NCI-H146 treated with DMSO at 0.1 percent for 48 hours (cell line): Measurements from ENCODE around the gene RENBP.
A peak's percentile ranks its signal among the peaks of the same experiment; 100 is the strongest.

ENCODE experiments used
- DNase-seq: peaks from one replicate; lab custom pipeline; 2025; ENCODE audit not compliant: unreplicated experiment; lab: John Stamatoyannopoulos, UW

Gene RENBP

DNA sequence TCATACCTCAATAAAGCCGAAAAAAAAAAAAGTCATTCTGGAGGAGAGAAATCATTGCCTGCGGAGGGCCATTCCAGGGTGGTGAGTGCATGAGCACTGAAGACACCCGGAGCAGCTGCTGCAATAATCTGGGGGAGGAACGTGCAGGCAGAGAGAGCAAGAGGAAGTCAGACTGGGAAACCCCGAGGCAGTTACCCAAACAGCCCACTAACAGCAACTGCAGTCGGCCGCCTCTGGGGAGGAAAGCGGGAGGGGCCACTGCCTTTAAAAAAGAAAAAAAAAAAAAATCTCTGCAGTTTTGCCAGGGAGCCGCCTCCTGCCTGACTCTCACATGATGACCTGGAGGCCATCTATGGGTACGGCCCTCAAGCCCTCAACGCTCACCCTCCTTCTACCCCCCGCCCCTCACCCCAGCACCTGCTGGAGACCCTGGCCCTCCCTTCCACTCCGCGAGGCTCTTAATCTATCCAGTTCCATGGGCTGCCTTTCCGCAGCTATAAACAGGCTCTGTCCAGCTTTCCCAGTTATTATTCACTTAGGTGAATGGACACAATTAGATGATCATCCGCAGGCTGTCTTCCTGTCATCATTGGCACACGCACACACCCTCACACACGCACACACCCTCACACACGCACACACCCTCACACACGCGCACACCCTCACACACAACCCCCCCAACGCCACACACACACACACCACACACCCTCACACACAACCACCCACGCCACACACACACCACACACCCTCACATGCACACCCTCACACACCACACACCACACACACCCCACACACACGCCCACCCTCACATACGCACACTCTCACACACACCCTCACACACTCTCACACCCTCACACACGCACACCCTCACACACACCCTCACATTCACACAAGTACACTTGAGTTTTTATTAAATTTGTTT lies 43.4 kb downstream of the RENBP start:
- peak; percentile 54 for DNase-seq

DNA sequence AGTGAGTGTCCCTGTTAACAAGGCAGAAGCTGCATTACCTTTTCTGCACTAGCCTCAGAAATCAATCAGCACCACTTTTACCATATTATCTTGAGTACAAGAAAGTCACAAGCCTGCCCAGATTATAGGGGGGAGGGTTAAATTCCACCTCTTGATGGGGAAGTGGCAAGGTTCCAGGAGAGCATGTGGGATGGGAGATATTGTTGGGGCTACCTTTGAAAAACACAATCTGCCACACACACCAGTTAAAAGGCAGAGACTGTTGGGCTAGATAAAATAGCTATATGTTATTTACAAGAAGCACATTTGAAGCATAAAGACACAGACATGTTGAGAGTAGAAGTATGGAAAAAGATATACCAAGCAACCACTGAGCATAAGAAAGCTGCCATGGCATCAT lies 46.5 kb downstream of the RENBP start:
- no peak for DNase-seq

DNA sequence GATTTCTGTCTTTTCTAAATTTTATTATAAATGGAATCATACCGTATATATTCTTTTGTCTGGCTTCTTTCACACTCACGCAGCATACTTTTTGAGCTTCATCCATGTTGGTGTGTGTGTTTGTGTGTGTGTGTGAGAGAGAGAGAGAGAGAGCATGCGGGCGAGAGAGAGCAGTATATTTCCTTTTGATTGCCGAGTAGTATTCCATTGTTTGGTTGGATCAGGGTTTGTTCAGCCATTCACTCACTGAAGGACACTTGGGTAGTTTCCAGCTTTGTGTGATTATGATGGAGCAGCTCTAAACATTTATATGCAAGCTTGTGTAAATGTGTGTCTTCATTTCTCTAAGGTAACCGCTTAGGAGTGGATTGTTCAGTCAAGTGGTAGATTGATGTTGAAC lies 55.3 kb downstream of the RENBP start:
- no peak for DNase-seq

DNA sequence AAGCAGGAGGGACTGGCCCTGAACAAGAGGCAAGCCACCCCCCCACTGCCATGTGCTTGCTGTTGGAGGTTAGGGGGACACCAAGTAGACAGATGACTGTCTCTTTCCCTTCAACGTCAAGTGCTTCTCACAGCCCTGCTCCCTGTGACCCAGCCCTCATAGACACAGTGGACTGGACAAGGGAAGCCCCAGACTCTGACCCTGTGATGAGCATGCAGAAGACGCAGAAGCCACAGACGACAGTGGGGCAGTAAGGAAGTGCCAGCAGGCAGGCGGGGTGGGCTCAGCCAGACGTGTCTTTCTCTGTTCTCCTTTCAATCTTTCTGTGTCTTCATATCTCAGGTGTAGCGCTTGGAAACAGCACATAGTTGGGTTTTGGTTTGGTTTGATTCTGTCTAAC lies 56.1 kb downstream of the RENBP start:
- DNase-seq, result no peak

DNA sequence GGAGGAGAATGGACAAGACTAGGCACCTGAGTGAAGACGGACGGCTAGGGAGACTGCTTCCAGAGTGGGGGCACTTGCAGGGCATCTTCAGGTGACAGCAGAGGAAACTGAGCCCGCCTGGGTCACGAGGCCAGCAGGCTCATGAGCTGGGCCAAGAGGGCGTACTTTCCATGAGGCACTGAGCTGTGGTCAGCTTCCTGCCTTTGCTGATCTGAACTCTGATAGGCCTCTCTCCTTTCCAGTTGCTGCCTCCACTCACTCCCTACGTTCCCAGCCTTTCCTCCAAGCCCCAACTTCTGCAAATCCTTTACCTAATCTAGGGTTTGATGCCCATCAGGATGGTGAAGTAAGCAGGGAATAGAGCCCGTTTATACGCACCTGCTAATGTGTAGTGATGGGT lies 57.1 kb downstream of the RENBP start:
- DNase-seq, result no peak

DNA sequence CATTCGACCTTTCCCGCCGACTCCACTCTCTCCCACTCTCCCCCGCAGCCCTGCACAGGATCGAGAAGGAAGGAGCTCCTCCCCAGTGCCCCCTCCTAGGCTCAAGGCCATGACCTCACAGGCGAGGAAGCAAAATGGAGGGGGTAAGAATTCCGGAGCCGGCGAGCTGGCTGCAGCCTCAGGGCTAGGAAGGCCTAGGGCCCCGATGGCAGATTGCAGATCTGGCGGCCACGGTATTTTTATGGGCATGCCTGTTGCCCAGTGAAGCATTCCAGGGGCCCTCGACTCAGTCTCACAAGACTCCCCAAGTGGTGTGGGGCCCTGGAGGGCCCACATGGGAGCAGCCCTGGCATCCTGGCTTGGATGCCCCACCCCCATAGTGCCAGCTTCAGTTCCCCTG lies 57.5 kb downstream of the RENBP start:
- DNase-seq, result no peak

DNA sequence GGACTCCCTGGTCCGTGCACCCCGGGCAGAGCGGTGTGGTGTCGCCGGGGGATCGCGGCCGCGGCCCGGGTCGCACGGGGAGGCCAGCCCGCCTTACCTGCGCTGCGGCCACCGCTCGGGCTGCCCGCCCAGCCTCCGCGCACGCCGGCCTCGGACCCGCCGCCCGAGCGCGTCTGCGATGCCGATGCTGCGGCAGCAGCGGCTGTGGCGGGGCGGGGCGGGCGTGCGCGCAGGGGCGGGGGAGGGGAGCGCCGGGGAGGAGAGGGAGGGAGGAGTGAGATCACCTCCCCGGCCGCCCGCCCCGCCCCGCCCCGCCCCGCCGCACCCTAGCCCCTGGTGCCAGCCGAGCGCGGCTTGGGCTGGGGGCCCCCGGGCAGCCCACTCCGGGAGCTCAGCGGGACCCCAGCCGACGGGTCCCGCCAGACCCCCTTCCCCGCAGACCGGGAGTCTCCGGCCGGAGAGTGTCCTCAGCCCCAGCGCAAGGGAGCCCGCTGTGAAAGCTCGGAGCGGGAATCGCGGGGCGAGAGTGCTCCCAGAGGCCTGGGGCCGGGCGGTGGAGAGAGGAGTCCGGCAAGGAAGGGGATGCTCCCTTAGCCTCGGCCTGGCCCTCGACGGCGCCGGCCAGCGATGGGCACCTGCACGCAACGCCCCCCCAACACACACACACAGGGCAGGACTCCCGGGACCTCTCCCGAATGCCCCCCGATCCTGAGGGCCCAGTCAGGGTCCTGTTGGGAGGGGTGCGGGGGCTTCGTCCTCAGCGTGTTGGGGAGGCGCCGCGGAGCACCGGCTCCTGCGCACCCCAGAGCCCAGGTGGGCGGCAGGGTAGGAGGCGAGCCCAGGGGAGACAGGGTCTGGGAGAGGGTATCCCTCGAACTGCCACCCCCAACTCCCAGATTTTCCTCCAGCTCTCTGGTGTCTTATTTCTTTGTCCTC lies 58.2 kb downstream of the RENBP start, which contains the start of gene L1CAM:
Gene L1CAM (minus strand): TSS at position 206 of the 936 bp plus-strand sequence. CDS start 10,337 bp downstream, outside the sequence.
- DNase-seq, result no peak
